22Rv1 (cell line): Measurements from ENCODE around the gene MX1.

Source experiments
- CTCF ChIP-seq: fragments of 450-650 bp; IDR thresholded peaks from 2 replicates; pipeline ENCODE4 v1.5.1; 2017; ENCODE audit warnings: mild to moderate bottlenecking
- ZFX ChIP-seq: fragments of 450-650 bp; IDR thresholded peaks from 2 replicates; pipeline ENCODE4 v1.6.1; 2017; ENCODE audit warnings: antibody characterized with exemption, borderline replicate concordance

- TF ChIP-seq CTCF (no peak), ZFX (no peak)
These were observed 54.1 kb downstream of the MX1 start for GRCh38 chr21:41480086-41480690.
